Measurements from ENCODE around the gene DRAM2. TPM values are rescaled to one million over a fixed set of nuclear protein-coding genes. Genes with fewer than 3 reads are reported as not detected.

Gene DRAM2
- total and polyA plus RNA-seq, 2 donors (not counting 1 experiment from before 2014, with no cell fraction given): 75.8 to 107 TPM

GRCh38 chr1:111127923-111128643, 11.8 kb downstream of the DRAM2 start:
- Histone ChIP-seq H3K4me3 (replicated peaks in 1 of 4; ENCODE audit: control extremely low read depth in 1 of 4, insufficient read depth in 1 of 4, low read depth in 3 of 4, low read length in 4 of 4) (no peak overlapping the region), H3K27ac (ENCODE audit: insufficient read depth, low read length) (no peak overlapping the region), H3K36me3 (ENCODE audit: control insufficient read depth, insufficient read depth, low read length) (peaks cover 2% of the 10 kb centered on the region), H3K4me1 (ENCODE audit: control insufficient read depth, extremely low read depth, insufficient read depth, low read length) (no peaks in the 10 kb centered on the region), H3K4me2 (ENCODE audit: extremely low read depth, insufficient read depth, low read length) (no peak overlapping the region), H3K27me3 (ENCODE audit: control insufficient read depth, insufficient read depth, low read length) (no peaks in the 10 kb centered on the region), H2AFZ (ENCODE audit: low read length) (no peak overlapping the region), H3K79me2 (ENCODE audit: control insufficient read depth, insufficient read depth, low read length) (no peaks in the 10 kb centered on the region), H3K9ac (ENCODE audit: insufficient read depth, low read length) (no peak overlapping the region), H4K20me1 (ENCODE audit: control insufficient read depth, extremely low read depth, insufficient read depth, low read length) (no peaks in the 10 kb centered on the region), H3K9me3 (ENCODE audit: control insufficient read depth, insufficient read depth, low read depth, low read length) (no peaks in the 10 kb centered on the region)
- DNase-seq (ENCODE audit: low read depth in 2 of 2): no peak
- TF ChIP-seq, protein P1, sequence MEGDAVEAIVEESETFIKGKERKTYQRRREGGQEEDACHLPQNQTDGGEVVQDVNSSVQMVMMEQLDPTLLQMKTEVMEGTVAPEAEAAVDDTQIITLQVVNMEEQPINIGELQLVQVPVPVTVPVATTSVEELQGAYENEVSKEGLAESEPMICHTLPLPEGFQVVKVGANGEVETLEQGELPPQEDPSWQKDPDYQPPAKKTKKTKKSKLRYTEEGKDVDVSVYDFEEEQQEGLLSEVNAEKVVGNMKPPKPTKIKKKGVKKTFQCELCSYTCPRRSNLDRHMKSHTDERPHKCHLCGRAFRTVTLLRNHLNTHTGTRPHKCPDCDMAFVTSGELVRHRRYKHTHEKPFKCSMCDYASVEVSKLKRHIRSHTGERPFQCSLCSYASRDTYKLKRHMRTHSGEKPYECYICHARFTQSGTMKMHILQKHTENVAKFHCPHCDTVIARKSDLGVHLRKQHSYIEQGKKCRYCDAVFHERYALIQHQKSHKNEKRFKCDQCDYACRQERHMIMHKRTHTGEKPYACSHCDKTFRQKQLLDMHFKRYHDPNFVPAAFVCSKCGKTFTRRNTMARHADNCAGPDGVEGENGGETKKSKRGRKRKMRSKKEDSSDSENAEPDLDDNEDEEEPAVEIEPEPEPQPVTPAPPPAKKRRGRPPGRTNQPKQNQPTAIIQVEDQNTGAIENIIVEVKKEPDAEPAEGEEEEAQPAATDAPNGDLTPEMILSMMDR (conservative IDR thresholded peaks at IDR 0.05 in 1 of 2, IDR thresholded peaks at IDR 0.05 in 1 of 2; ENCODE audit: low read depth in 1 of 2, low read length in 2 of 2): no peak
- no peak for TF ChIP-seq EZH2 (IDR thresholded peaks at IDR 0.05; ENCODE audit: low read length, missing control alignments)

- H3K27me3 ChIP-seq (ENCODE audit: control insufficient read depth, insufficient read depth, low read length): no peaks in the 10 kb centered on the region
These were observed 13.5 kb downstream of the DRAM2 start for GRCh38 chr1:111126354-111126753.

DNA sequence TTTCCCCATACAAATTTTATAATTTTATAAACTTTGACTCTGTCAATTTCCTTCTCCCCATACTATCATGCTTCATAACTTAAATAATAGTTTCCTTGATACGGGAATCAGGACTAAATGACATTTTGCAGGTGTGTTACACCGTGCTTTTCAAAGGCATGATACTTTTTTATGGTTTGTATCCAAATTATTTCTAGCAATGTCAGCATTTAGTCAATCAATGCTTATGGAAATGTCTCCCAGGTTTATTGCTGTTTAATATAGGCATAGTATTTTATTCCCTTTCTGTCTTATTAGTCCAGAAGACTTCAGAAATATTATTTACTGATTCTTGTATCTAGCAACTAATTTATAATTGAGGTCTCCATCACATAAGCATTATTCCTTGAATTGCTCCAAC, 23.4 kb downstream of the DRAM2 start:
- Histone ChIP-seq H3K27ac (ENCODE audit: insufficient read depth, low read length) (no peak overlapping the region), H2AFZ (ENCODE audit: low read length) (no peak overlapping the region), H3K27me3 (ENCODE audit: control insufficient read depth, insufficient read depth, low read length) (no peaks in the 10 kb centered on the region), H3K9me3 (ENCODE audit: control insufficient read depth, insufficient read depth, low read depth, low read length) (no peaks in the 10 kb centered on the region), H3K4me2 (ENCODE audit: extremely low read depth, insufficient read depth, low read length) (no peak overlapping the region), H3K4me1 (ENCODE audit: control insufficient read depth, extremely low read depth, insufficient read depth, low read length) (no peaks in the 10 kb centered on the region), H3K9ac (ENCODE audit: insufficient read depth, low read length) (no peak overlapping the region), H4K20me1 (ENCODE audit: control insufficient read depth, extremely low read depth, insufficient read depth, low read length) (peaks cover 2% of the 10 kb centered on the region), H3K36me3 (ENCODE audit: control insufficient read depth, insufficient read depth, low read length) (peaks cover 2% of the 10 kb centered on the region), H3K79me2 (ENCODE audit: control insufficient read depth, insufficient read depth, low read length) (no peaks in the 10 kb centered on the region), H3K4me3 (replicated peaks in 1 of 4; ENCODE audit: control extremely low read depth in 1 of 4, insufficient read depth in 1 of 4, low read depth in 3 of 4, low read length in 4 of 4) (no peak overlapping the region)
- no peak for DNase-seq (ENCODE audit: low read depth in 2 of 2)
- TF ChIP-seq, protein P1 (conservative IDR thresholded peaks at IDR 0.05 in 1 of 2, IDR thresholded peaks at IDR 0.05 in 1 of 2; ENCODE audit: low read depth in 1 of 2, low read length in 2 of 2): no peak
- no peak for TF ChIP-seq EZH2 (IDR thresholded peaks at IDR 0.05; ENCODE audit: low read length, missing control alignments)

More at GRCh38 chr1:111126354-111126753, 13.5 kb downstream of the DRAM2 start:
- H3K9ac ChIP-seq (ENCODE audit: insufficient read depth, low read length): no peak overlapping the region
- H4K20me1 ChIP-seq (ENCODE audit: control insufficient read depth, extremely low read depth, insufficient read depth, low read length): no peaks in the 10 kb centered on the region
- H3K4me1 ChIP-seq (ENCODE audit: control insufficient read depth, extremely low read depth, insufficient read depth, low read length): no peaks in the 10 kb centered on the region
- no peaks in the 10 kb centered on the region for H3K9me3 ChIP-seq (ENCODE audit: control insufficient read depth, insufficient read depth, low read depth, low read length)
- no peak for DNase-seq (ENCODE audit: low read depth in 2 of 2)
- H3K79me2 ChIP-seq (ENCODE audit: control insufficient read depth, insufficient read depth, low read length): no peaks in the 10 kb centered on the region
- no peak overlapping the region for H3K4me3 ChIP-seq (replicated peaks in 1 of 4; ENCODE audit: control extremely low read depth in 1 of 4, insufficient read depth in 1 of 4, low read depth in 3 of 4, low read length in 4 of 4)
- TF ChIP-seq EZH2 (IDR thresholded peaks at IDR 0.05; ENCODE audit: low read length, missing control alignments): no peak
- TF ChIP-seq, protein P1 (conservative IDR thresholded peaks at IDR 0.05 in 1 of 2, IDR thresholded peaks at IDR 0.05 in 1 of 2; ENCODE audit: low read depth in 1 of 2, low read length in 2 of 2): no peak
- no peaks in the 10 kb centered on the region for H3K36me3 ChIP-seq (ENCODE audit: control insufficient read depth, insufficient read depth, low read length)
- H3K4me2 ChIP-seq (ENCODE audit: extremely low read depth, insufficient read depth, low read length): no peak overlapping the region
- H2AFZ ChIP-seq (ENCODE audit: low read length): no peak overlapping the region
- no peak overlapping the region for H3K27ac ChIP-seq (ENCODE audit: insufficient read depth, low read length)

Data from fibroblast of lung (primary cell).